Measurements from ENCODE around the gene DCAF16. TPM values are rescaled to one million over a fixed set of nuclear protein-coding genes. Genes with fewer than 3 reads are reported as not detected.

DCAF16 gene
- total RNA-seq, result 21.7 and 24.2 TPM in 2 replicates

GRCh38 chr4:17810260-17811077 lies at the start of gene DCAF16, which contains the start of gene NCAPG:
TSS of gene DCAF16 (minus strand) at chr4:17810757. CDS start at chr4:17804141, 6,616 bp downstream.
TSS of gene NCAPG (plus strand) at chr4:17810979. CDS start at chr4:17811078, 99 bp downstream.

GRCh38 chr4:17781300-17782287 lies 29.0 kb downstream of the DCAF16 start, which contains the start of gene FAM184B:
TSS of gene FAM184B (minus strand) at chr4:17781621. CDS start at chr4:17781299, 322 bp downstream.

Other genes with a start within 250 kb of the DCAF16 start
- 54.0 and 54.9 TPM in 2 replicates for gene LAP3, start 233.6 kb downstream of the DCAF16 start, total RNA-seq
- 9.9 and 10.9 TPM in 2 replicates for gene MED28, start 196.1 kb downstream of the DCAF16 start, total RNA-seq
- under 0.01 TPM in 1 of 2 replicates, not detected in the other for gene FAM184B, start 29.1 kb downstream of the DCAF16 start, total RNA-seq
- 28.2 and 42.7 TPM in 2 replicates for gene NCAPG, start 222 bp upstream of the DCAF16 start, total RNA-seq
- 5.5 and 6.8 TPM in 2 replicates for gene LCORL, start 211.0 kb upstream of the DCAF16 start, total RNA-seq

Data from bronchus fibroblast of lung (primary cell).